Colon (tissue), 2 donors: Measurements from ENCODE around the gene KIAA0930.
"Not testable (repeated sequence)": the region's sequence is repeated elsewhere in the genome, so short reads cannot be mapped to it uniquely, and the experiment has no call there.

Experiments used
- FAIRE-seq: peaks from 2 replicates; lab custom pipeline; 2012; peaks lifted over from hg19 to GRCh38; lab: Jason Lieb, UNC
- donor health status: control.
- donor health status: control.

The KIAA0930 gene

GRCh38 chr22:45240810-45241631 lies at the start of gene KIAA0930:
Gene KIAA0930, minus strand, starts transcription at chr22:45240894. Its CDS starts 191 bp downstream, at chr22:45240703.
- FAIRE-seq, result no peak

GRCh38 chr22:45286854-45287551 lies 46.3 kb upstream of the KIAA0930 start:
- FAIRE-seq, result no peak

DNA sequence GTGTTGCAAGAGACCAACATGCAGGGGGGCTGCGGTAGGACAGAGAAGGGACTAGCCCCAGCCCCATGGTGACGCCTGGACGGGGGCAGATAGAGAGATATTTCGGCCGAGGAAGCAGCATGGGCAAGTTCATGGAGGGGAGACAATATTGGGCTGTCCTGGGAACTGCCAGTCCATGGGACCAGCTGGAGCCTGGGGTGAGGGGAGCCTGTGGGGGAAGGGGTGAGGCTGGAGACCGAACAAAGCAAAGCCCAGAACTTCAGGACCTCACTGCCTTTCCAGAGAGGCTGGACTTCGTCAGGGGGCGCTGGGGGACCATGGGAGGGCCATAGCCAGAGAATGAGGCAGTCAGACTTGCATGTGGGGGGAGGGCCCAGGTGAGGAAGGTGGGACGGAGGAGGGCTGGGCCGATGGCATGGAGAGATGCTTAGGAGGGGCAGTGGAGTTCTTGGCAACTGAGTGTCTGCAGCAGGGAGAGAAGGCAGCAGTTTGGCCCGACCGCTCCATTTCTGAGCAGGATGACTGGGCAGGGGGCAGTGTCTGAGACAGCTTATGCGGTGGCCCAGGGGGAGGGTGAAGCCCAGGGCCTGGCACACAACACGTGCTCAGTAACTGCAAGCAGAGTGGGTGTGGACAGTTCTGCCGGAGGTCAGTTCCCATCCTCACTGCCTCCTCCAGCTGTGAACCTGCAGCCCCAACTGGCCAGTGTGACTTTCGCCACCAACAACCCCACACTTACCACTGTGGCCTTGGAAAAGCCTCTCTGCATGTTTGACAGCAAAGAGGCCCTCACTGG lies 44.8 kb upstream of the KIAA0930 start:
- no peak for FAIRE-seq

DNA sequence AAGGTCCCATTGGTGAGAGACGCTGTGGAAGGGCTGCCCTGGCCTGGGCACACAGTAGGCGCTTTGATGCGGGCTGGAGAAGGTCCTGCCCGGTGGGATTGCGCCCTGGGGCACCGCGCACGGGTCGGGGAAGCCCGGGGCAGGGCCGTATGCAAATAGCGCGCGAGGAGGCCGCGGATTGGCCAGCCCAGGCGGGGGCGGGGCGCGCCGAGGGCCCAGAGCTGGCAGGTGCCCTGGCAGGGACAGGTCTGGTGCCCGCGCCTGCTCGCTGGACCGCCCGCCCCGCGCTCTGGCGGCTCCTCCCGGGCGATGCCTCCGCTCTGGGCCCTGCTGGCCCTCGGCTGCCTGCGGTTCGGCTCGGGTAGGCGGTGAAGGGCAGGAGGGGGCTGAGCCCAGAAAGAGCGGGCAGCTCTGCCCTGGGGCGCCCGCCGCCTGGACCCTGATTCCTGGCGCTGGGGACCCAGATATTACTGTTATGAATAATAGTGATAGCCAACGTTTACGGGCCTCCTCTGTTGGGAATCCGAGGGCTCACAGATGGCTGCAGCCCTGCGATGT lies 44.1 kb upstream of the KIAA0930 start, which contains the start of gene UPK3A:
TSS of gene UPK3A (plus strand) at position 245 of the 558 bp plus-strand sequence. CDS start at position 310, 65 bp downstream.
- no peak for FAIRE-seq

- FAIRE-seq, result no peak
Observed at GRCh38 chr22:45281010-45281409, 40.3 kb upstream of the KIAA0930 start.

- no peak for FAIRE-seq
Observed at GRCh38 chr22:45280587-45280980, 39.9 kb upstream of the KIAA0930 start.

- FAIRE-seq, result no peak
Observed at GRCh38 chr22:45278125-45278524, 37.4 kb upstream of the KIAA0930 start.

GRCh38 chr22:45277720-45278119 lies 37.0 kb upstream of the KIAA0930 start:
- FAIRE-seq, result not testable (repeated sequence)

GRCh38 chr22:45276507-45277105 lies 35.9 kb upstream of the KIAA0930 start:
- no peak for FAIRE-seq

DNA sequence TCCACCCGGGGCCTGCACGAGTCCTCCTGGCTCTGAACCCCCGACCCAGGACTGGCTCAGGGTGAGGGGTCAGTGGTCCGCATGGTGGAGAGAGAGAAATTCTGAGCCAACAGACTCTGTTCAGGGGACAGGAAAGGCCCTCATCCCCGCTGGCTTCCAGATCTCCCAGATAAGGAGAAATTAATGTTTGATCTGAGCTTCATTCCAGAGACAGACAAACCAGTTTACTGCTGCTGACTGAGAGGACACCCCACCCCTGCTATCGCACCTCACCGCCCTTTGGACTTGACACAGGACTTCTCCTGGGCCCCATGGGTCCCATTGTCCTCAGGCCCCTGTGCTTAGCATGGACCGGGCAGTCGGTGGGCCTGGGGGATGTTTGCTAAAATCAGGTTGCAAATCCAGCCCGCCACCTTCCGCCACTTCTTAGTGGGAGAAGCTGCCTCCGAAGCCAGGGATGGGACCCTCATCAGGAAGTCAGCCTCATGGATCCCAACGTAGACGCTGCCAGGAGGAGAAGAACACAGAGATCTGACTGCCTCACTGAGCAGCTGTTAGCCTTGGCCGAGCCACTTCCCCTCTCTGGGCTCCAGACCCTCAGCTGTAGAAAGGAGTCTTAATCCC lies 32.9 kb upstream of the KIAA0930 start:
- FAIRE-seq, result no peak

DNA sequence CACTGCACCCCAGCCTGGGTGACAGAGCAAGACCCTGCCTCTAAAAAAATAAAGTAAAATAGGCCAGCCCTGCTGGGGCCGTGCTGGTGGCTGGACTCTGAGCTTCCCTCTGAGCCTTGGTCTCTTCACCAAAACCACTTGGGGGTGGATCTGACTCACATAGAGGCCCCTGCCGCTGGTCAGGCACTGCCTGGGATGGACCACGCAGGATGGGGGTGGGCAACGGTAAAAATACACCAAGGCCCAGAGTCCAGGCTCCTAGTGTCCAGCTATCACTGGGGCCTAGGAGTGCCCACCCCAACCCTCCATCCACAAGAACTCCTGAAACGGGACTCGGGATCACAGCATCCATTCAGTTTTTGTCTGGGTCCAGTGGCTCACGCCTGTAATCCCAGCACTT lies 31.8 kb upstream of the KIAA0930 start:
- FAIRE-seq, result no peak

DNA sequence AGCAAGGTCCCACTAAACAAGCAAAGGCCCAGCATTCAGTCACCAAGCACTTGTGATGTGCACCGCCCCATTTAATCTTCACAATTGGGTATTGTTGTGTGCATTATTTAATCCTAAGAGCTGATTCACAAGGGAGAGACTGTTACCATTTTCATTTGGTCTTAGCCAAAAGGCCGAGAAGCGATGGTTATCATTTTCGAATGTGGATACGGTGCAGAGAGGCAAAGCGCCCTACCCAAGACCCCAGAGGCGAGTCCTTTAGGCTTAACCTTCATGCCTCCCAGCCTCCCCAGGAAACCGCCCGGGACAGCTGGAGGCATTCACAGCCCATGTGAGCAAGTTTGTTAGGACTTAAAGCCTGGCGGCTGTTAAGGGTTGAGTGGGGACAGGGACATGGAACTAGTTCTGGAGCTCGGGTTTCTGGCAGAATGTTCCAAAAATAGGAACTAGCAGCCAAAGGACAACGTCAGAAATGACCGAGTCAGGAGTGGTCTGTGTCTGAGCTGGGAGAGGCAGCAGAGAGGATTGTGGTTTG lies 31.0 kb upstream of the KIAA0930 start:
- no peak for FAIRE-seq

GRCh38 chr22:45270095-45271020 lies 29.7 kb upstream of the KIAA0930 start:
- no peak for FAIRE-seq

- no peak for FAIRE-seq
Observed at GRCh38 chr22:45268958-45269844, 28.5 kb upstream of the KIAA0930 start.

- no peak for FAIRE-seq
Observed at GRCh38 chr22:45268167-45268957, 27.7 kb upstream of the KIAA0930 start.

GRCh38 chr22:45265535-45265934 lies 24.8 kb upstream of the KIAA0930 start:
- no peak for FAIRE-seq

GRCh38 chr22:45263463-45264269 lies 23.0 kb upstream of the KIAA0930 start:
- FAIRE-seq, result no peak
